HG03521 (cell line): ENCODE results near the gene MN1.

Experiments used
- ATAC-seq: cut with Tn5 transposase; IDR thresholded peaks from one replicate; pipeline ENCODE4 v1.9.1; 2021; ENCODE audit warnings: mild to moderate bottlenecking, moderate library complexity; ENCODE audit not compliant: unreplicated experiment

Gene MN1

DNA sequence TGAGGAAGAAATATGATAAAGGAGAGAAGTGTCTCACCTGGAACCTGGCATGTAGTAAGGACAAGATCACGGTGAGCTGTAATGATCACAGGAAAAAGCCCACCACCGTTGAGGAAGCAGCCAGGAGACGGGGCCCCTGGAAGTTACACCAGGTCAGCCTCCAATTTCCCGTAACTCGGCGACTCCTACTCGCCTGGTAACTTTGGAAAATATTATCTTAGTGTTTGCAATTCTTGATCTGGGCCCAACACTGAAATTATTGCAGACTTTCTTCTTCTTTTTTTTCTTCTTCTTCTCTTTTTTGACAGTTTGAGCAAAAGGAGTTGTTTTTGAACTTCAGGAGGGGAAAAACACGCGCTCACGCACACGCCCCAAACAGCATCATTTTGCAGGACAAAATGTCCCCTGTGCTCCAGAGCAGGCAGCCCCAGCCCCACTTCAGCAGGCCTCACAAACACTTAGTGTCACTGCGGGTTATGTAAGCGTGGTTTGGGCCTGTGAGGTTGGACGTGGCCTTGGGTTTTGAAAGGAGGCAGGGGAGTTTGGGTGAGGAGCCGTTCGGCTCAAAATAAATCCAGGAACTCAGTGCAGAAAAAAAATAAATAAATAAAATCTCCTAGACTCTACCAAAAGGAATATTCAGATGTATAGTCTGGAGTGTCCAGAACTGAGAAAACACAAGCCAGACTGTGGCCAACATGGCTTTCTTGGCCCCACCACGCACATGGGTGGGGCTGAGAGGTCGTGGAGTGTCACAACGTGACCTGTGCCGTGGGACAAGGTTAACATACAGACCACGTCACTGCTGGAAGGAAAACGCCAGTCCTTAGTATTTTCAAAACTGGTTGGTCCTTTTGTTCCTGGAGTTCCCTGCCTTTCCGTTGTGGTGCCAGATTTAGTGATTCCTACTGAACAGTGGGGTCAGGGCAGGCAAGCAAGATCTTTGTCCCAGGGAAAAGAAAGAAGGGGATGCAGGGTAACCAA lies 26.3 kb upstream of the MN1 start:
- ATAC-seq: no peak

DNA sequence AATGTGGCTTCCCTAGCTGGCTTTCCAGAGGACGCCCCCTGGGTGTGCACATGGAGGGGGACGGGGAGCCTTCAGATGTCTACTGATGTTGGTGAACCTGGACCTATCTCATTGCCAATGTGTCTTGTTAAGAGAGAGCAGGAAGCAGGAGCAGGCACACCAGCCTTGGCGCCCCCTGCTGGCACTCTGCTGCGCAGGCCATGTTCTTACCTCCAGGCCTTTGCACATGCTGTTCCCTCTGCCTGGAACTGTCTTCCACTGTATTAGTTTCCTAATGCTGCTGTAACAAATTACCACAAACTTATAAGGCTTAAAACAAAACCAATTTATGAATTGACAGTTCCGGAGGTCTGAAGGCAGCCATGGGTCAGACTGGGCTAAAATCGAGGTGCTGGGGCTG lies 23.6 kb upstream of the MN1 start:
- no peak for ATAC-seq

DNA sequence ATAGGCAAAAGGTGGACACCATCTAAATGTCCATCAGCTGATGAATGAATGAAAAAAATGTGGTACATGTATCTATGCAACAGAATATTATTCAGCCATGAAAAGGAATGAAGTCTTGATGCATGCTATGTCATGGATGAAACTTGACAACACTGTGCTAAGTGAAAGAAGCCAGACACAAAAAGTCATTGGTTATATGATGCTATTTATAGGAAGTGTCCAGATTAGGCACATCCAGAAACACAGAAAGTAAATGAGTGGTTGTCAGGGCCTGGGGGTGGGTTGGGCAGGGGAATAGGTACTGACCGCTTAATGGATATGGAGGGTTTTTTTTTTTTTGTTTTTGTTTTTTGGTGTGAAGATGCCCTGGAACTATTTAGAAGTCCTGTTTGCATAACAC lies 21.7 kb upstream of the MN1 start:
- ATAC-seq: no peak

DNA sequence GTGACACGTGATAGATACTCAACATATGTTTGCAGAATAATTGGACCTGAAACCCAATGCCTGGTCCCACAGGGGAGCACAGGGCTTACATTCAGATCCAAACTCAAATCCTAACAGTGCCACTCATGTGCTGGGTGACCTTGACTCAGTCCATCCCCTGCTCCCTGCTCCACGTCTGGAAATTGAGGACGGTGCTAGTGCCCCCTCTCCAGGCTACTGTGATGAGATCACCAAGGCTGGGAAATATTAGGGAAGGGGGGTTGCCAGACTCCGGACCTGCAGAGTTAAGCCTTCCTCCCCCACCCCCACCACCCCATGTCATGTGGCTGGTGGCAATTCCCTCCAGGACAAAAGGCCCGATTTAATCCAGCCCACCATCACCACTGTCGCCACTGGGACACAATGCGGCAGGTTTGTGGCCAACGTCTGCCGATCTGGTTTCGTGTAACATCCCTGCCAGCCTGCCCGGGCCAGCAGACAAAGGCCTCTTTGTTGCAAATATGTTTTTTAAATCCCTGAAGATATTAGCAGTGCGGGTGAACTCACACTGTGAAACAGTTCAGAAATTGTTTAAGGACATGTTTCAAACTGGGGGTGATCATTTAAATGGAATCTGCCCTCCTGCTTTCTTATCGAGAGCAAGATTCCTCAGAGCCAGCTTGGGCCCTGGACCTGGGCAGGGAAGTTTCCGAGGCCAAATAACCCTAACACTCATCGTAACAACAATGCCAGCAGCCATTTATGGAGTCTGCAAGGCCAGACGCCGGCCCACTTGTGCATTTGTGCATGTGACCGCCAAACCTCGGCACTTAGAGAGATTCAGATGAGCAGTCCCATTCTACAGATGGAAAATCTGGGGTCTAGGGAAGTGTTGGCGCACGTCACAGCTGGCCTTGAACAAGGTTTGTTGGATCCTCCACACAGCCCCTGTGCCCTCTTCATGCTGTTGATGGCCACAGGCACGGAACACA lies 19.6 kb upstream of the MN1 start:
- ATAC-seq: no peak

DNA sequence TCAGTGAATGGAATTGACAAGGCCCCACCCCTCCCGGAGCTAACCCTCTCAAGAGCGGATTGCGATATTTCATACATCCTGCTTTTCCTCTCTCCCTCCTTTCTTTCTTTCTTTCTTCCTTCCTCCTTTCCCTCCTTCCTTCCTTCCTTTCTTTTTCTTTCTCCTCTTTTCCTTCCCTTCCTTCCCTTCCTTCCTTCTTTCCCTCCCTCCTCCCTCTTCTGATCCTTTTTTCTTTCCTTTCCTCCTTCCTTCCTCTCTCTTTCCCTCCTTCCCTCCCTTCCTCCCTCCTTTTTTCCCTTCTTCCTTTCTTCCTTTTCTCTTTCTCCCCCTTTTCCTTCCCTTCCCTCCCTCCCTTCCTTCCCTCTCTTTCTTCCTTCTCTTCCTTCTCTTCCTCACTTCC lies 15.0 kb upstream of the MN1 start:
- no peak for ATAC-seq

DNA sequence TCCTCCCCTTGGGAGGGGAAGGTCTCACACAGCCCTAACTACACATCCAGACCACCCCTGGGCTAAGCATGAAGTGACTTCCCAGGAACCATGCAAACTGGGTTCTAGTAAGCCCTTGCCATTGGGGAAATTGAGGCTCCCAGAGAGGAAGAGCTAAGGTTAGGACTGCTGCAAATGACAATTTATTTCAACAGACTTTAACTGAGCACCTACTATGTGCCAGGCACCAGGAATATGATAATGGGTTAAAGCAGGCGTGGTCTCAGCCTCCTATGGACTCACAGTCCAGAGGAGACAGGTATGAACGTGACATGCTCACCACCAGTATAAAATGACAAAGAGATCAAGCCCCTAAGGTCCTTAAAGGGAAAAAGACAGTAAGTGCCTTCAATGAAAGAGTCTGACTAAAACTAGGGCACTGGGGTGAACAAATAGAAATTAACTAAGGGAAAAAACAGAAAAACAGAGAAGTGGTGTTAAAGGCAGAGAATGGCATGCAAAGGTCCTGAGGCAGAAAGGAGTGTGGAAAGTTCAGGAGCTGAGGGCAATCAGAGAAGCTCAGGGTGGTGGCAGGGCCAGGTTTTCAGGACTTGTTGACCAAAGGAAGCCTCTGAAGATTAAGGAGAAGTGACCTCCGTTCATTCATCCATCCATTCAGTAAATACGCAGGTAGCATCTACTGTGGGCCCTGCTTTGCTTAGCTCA lies 14.4 kb upstream of the MN1 start:
- ATAC-seq: no peak

DNA sequence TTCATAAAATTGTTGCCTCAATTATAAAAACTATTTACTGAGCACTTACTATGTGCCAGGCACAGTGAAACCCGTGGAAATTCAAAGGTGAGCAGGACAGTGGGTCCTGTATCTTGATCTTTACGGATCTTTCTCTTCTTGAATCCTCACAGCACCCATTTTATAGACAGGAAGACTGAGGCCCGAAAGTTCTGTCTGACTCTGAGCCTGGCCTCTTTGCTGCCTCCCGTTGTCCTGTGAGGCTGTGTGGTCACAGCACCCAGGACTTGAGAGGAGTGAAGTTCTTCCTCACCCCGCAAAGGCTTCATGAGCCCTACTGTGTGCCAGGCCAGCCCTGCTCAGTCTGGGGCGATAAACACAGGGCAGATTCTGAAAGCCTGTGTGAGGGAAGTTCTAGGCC lies 13.4 kb upstream of the MN1 start:
- no peak for ATAC-seq

DNA sequence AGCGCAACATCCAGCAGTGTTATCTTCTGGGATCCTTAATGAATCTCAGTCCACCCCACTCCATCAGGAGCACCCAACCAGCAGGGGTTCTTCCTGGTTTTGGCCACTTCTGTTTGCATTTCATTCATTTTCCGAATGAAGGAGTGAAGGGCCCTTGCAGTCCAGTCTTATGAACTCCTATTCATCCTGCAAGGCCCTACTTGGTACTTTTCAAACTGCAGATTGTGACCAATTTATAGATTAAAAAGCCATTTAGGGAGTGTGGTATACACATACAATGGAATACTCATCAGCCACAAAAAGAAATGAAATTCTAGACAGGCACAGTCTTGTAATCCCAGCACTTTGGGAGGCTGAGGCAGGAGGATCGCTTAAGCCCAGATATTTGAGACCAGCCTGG lies 10.2 kb upstream of the MN1 start:
- no peak for ATAC-seq

DNA sequence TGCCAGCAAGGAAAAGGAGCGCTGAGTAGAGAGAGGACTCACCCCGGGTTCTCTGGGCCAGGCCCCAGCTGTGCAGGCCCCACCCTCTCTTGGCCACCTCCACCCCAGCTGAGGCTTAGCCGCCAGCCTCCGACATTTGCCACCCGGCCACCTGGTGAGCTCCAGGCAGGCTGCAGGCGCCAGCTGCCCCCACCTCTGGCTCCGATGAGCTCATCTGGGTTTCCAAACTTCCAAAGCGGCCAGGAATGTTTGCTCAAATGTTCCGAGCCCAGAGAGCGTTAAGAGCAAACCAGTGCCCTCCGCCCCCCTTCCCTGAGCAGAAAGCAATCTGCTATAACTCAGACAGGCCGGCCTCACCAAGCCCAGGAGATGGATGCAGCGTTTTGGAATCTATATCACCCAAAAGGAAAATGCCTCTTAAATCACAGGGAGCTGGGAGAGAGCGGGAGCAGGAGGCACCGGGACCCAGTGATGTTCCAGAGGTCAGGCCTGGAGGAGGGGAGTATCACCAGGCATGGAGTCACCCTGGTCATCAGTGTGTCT lies 9.1 kb upstream of the MN1 start:
- ATAC-seq: no peak

DNA sequence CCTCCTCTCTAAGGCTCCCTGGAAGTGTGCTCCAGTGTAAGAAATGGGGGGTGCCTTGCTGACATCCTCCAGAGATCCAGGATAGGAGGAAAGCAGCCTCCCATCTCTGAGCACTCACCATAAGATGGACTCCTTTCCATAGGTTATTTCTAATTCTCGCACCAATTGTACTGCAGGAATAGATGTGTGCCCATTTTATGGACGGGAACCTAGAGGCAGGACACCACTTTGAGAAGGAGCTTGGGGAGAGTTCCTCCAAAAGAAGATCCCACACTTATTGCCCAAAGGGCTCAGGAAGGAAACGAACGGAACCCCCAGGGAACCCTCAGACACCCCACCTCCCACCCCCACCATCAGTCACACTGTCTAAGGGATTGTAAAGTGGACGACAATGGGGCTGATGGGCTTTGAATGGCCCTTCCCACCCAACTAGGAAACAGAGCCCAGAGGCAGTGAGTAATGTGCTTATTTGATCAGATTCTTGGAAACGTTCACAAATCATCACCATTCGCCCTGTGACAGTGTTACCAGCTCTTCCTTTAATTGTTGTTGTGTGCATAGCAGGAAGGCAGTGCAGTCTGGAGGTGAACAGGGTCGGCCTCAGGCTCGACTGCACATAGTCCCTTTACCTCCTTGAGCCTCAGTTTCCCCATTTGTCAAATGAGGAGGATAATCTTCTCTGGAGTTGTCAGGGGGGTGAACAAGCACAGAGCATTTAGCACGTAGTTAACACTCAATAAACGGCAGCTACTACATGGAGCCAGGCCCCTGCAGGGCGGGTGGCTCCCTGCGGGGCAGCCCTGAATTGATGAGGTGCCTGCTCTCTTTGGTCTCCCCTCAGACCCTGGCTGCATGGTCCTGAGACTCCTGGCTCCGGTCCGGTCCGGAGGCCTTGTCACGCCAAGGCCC lies 8.4 kb upstream of the MN1 start:
- ATAC-seq: no peak

DNA sequence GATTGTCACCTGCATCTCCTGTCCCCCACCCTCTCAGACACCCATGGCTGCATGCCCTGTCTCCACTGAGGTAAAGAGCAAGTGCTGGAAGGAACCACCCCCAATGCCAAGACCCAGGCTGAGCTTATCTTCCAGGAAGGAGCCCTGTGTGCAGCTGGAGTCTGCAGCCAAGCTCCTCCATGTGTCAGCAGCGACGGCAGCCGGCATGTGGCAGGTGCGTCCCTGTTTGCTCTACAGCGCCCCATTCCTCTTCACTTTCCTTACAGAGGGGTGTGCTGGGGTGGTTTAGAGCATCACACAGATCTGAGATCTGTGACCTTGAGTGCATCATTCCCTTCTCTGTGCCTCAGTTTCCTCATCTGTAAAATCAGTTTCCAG lies 7.7 kb upstream of the MN1 start:
- no peak for ATAC-seq

DNA sequence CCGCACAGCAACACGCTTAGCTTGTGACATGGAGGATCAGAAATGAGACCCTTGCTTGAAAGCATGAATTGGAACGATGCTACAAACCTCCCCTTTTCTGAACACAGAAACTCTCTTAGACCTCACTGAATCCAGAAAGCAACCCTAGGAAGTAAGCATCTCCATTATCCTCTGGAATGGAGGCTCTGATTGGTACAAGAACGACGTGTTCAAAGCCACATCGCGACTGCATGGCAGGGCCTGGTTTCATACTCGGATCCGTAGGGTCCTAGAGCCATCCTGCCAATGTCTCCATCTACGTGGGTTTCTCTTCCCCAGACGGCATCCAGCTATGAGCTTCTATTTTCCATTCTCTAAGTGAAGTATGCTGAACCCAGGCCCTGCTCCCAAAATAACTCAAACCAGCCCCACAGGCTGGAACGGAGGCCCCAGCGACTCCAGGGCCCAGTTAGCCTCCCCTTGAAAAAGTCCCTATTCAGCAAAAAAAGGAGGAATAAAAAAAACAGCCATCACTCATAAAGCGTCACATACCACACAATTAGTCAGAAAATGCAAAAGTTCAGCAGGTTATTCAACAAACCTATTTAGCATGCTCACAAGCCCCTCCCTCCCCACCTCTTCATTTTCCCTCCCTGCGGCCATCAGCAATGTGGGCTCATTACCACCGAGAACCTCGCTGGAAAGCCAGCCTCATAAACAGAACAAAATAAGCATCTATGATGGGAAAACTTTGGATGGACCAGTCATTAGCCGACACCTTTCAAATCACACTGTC lies 7.1 kb upstream of the MN1 start:
- no peak for ATAC-seq

DNA sequence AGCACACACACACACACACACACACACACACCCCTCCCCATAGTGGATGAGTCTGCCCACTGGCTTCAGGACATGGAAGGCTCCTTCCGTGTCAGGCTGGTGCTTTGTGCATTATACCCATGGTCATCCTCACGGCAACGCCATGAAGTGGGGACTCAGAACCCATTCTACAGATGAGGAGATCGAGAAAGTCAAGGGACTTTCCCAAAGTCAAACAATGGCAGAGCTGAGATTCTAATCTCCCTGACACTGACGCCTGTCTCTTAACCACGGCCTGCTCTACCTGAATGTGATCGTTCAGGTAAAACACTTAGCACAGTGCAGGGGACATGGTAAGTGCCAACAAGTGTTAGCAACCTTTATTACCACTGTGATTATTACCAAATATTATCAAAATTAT lies 4.3 kb upstream of the MN1 start:
- ATAC-seq: no peak

DNA sequence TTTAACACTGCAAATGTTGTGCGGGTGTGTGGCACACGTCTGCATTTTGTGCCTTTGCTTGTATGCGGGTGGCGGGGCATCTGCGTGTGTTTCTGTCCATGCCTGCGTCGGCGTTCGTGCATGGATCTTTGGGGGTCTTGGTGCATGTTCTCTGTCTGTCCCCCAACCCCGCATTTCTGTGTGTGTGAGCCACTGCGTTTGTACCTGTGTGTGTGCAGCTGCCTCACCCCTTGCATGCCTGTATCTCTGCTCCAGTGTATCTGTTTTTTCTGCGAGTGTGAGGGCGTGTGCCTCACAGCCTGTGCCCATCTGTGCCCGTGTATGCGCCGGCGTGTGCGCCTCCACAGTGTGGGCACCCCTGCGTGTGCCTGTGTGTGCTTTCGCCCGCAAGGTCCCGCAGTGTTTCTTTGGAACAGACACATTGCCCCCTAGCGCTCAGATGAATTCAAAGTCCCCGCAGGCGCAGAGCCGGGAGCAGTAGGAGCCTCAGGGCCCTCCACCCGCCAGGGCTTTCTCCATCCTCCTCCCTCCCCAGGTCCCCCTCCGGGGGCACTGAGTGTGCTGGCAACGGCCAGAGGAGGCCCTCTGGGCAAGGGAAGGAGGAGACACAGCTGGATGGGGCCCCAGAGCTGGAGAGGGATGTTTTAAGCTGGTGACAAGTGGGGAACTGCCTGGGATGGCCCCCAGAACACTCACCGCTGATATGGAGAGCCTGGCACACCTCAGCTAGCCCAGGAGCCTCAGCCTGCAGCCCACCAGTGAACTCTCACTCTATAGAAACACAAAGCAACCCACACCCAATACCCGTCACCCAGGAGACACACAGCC lies 3.1 kb upstream of the MN1 start:
- ATAC-seq: no peak

DNA sequence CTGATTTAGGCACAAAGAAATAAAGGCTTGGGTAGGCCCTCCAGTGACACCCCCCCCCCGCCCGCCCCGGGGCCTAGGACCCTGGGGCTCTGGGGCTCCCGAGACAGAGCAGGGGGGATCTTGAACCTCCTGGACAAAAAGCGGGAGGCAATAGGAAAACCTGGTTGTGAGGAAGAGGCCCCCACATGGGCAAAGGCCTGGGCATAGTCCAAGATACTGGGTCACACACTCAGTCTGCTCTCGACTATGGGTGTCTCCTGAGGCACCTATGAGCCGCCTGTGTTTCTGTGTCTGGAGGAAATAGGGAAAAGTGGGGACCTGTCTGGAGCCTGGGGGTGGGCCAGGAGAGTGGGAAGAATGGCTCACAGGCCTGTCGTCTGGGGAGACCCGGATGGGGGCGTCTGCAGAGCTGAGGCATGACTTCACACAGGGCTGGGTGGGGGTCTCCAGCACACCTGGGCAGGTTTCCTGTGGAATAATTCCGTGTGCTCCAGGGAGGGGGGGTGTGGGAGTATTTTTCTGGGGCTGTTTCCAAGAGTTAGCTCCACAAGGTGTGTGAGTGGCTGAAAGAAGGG lies 2.4 kb upstream of the MN1 start:
- no peak for ATAC-seq

DNA sequence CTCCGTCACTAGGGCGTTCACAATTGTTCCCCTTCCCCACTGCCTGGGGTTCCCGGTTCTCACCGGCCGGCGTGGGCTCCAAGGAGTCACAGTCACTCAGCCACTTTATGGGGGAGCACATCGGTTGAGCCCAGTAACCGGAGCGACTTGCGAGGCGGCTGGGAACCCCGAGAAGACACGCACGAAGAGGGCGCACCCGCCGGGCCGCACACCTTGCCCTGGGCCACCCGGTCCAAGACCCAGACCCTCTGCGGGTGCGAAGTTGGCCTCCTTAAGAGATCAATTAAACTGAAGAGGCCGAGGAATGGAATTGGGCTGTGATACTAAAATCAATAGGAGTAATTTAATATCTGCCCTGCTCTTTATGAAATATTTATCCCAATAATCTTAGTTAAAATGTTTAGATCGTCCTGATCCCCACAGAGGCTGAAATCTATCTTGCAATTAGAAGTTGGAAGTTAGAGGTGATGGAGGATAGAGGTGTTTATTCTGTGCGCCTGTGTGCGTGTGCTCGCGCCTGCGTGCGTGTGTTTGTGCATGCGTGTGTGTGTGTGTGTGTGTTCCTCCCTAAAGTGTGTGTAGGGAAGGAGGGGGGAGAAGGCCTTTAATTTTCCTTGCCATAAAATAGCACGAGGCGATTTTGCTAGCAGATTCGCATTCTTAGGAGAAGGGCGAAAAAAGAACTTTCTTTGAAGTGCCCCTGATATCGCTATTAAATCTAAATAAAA lies 954 bp upstream of the MN1 start:
- ATAC-seq: no peak

DNA sequence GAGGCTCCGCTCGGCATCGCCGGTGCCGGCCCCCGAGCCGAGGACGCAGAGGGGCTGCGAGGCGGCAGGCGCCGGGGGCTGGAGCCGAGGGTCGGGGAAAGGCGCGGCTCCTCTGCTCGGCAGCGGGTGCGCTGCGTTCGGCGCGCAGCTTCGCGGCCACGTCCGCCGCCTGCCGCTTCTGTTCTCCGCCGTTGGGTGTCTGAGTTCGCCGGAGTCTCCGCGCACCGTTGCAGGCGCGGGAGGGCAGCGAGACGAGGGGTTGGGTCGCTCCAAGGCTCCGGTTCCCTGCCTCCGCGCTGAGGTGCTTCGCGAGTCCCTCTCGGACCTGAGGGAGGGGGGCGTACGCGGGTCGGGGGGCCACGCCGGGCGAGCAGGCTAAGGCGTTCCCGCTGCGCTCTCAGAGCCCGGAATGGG lies 347 bp downstream of the MN1 start:
- ATAC-seq: no peak
